Measurements from ENCODE around the gene CSGALNACT2. TPM values are rescaled to one million over a fixed set of nuclear protein-coding genes. Genes with fewer than 3 reads are reported as not detected.

Gene CSGALNACT2
- total and polyA plus RNA-seq, 2 experiments from 2014 or later, result 17.4 to 27.8 TPM

DNA sequence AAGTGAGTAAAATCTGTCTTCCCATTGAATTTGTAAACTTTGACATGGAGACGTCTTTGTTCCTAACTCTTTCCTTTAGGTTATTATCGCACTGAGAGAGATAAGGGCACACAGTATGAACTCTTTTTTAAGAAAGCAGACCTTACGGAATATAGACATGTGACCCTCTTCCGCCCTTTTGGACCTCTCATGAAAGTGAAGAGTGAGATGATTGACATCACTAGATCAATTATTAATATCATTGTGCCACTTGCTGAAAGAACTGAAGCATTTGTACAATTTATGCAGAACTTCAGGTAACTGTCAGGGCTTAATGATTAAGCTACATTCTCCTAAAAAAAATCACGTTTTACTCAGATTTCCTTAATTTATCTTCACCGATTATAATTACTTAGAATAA is 20.4 kb downstream of the CSGALNACT2 start:
- no peak overlapping the region for H3K9ac ChIP-seq
- peaks cover 38% of the 10 kb centered on the region for H3K4me1 ChIP-seq (ENCODE audit: insufficient read depth)
- peaks cover 4% of the 10 kb centered on the region; the same call in 1 of the 2 replicates for H3K36me3 ChIP-seq (ENCODE audit: low read depth)
- H4K20me1 ChIP-seq (ENCODE audit: insufficient read depth), result no peaks in the 10 kb centered on the region; the same call in 1 of the 2 replicates
- no peaks in the 10 kb centered on the region for H3K9me3 ChIP-seq (ENCODE audit: low read depth)
- H3K27ac ChIP-seq, result no peak overlapping the region
- no peaks in the 10 kb centered on the region for H3K9me2 ChIP-seq (ENCODE audit: insufficient read depth)
- no peak overlapping the region for H2AFZ ChIP-seq
- in situ Hi-C loops (cut with MboI), result no loop called here
- peaks cover 38% of the 10 kb centered on the region for H3F3A ChIP-seq (ENCODE audit: insufficient read depth)
- DNase-seq, result no peak
- WGBS, 2 experiments (ENCODE audit: low coverage in 1 of 2, low lambda C conversion rate in 2 of 2, missing lambda C conversion rate in 2 of 2), result 97 to 98% methylated on average over 6 of the region's 6 CpGs
- no peak overlapping the region for H3K4me3 ChIP-seq
- H3K27me3 ChIP-seq (replicated peaks; ENCODE audit: insufficient read depth), result no peaks in the 10 kb centered on the region
- H3K79me2 ChIP-seq (ENCODE audit: insufficient read depth), result peaks cover 85% of the 10 kb centered on the region
- no peak overlapping the region for H3K4me2 ChIP-seq (ENCODE audit: unreplicated experiment)
- TF ChIP-seq EZH2phosphoT487 (IDR thresholded peaks at IDR 0.05; ENCODE audit: insufficient read depth, low read depth) (no peak), EZH2 (IDR thresholded peaks at IDR 0.05; ENCODE audit: insufficient read depth, poor library complexity, severe bottlenecking) (no peak)

DNA sequence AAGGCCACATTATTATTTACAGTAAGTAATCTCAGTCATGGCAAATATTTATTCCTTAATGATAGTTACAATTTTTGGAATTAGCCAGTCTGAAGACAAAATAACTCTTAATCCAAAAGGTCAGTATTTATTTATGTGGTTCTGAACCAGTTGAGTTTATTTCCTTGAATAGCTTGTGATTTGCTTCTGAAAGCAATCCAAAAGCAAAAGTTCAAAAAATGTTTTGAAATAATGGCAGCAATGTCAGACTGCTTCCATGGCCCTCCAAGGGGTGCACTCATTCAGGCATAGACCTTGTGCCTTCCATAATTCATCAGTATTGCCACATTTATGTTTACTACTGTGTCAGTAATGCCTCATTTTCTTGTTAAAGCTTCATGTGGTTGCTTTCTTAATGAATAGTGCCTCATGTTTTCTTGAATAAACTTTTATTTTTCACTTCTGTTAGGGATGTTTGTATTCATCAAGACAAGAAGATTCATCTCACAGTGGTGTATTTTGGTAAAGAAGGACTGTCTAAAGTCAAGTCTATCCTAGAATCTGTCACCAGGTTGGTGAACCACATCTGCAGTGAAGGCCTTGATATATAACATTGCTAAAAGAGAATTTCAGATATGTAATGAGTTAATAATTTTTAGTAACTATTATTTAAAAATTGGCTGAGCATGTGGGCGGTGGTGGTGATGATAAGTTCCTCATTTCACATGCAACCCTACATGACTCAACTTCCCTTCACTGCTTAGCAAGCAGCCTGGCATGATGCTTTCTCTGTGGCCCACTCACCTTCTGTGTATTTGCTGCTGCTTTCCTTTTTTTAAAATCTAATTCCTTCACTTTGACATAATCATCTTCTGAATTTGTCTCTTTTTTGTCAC is 22.0 kb downstream of the CSGALNACT2 start:
- Histone ChIP-seq H3F3A (ENCODE audit: insufficient read depth) (peaks cover 38% of the 10 kb centered on the region), H3K9me2 (ENCODE audit: insufficient read depth) (no peaks in the 10 kb centered on the region), H3K4me2 (ENCODE audit: unreplicated experiment) (peak overlapping the region; percentile 76), H3K9ac (peak overlapping the region; percentile 61), H3K27ac (peak overlapping the region; percentile 90), H3K27me3 (replicated peaks; ENCODE audit: insufficient read depth) (no peaks in the 10 kb centered on the region), H3K4me3 (peak overlapping the region; percentile 49), H3K36me3 (ENCODE audit: low read depth) (peaks cover 4% of the 10 kb centered on the region; the same call in 1 of the 2 replicates), H3K4me1 (ENCODE audit: insufficient read depth) (peaks cover 34% of the 10 kb centered on the region), H4K20me1 (ENCODE audit: insufficient read depth) (no peaks in the 10 kb centered on the region), H3K79me2 (ENCODE audit: insufficient read depth) (peaks cover 85% of the 10 kb centered on the region), H3K9me3 (ENCODE audit: low read depth) (no peaks in the 10 kb centered on the region), H2AFZ (no peak overlapping the region)
- peak; percentile 97 for DNase-seq
- in situ Hi-C loops (cut with MboI), result no loop called here
- TF ChIP-seq EZH2 (IDR thresholded peaks at IDR 0.05; ENCODE audit: insufficient read depth, poor library complexity, severe bottlenecking) (no peak), EZH2phosphoT487 (IDR thresholded peaks at IDR 0.05; ENCODE audit: insufficient read depth, low read depth) (0 out of 2 replicates have a peak, but pooled peaks have one; percentile 36)
- 0 to 5% methylated on average over 1 of the region's 1 CpG for WGBS, 2 experiments (ENCODE audit: low coverage in 1 of 2, low lambda C conversion rate in 2 of 2, missing lambda C conversion rate in 2 of 2)

DNA sequence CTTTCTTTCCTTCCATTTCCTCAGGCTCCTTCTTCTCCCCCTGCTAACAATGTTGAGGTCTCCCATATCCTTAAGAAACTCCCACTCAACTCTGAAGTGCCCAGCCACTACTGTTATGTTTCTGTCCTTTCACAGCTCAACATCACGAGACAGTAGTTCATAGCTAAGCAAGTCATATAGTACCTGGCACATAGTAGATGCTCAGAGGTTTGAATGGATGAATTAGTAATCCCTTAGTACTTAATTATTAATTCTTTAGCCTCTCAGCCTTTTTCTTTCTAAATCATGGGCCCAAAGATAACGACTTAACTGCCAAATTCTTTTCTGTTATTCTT is 22.6 kb downstream of the CSGALNACT2 start:
- peak overlapping the region; percentile 49 for H3K4me3 ChIP-seq
- H2AFZ ChIP-seq, result no peak overlapping the region
- H4K20me1 ChIP-seq (ENCODE audit: insufficient read depth), result no peaks in the 10 kb centered on the region; the same call in 1 of the 2 replicates
- peaks cover 38% of the 10 kb centered on the region for H3F3A ChIP-seq (ENCODE audit: insufficient read depth)
- in situ Hi-C loops (cut with MboI), result no loop called here
- H3K27me3 ChIP-seq (replicated peaks; ENCODE audit: insufficient read depth), result no peaks in the 10 kb centered on the region
- H3K9ac ChIP-seq, result peak overlapping the region; percentile 57
- no peak for DNase-seq
- TF ChIP-seq EZH2 (IDR thresholded peaks at IDR 0.05; ENCODE audit: insufficient read depth, poor library complexity, severe bottlenecking) (no peak), EZH2phosphoT487 (IDR thresholded peaks at IDR 0.05; ENCODE audit: insufficient read depth, low read depth) (no peak)
- peaks cover 4% of the 10 kb centered on the region; the same call in 1 of the 2 replicates for H3K36me3 ChIP-seq (ENCODE audit: low read depth)
- 66% methylated on average over 2 of the region's 2 CpGs for WGBS, 2 experiments (ENCODE audit: low coverage in 1 of 2, low lambda C conversion rate in 2 of 2, missing lambda C conversion rate in 2 of 2)
- H3K9me2 ChIP-seq (ENCODE audit: insufficient read depth), result no peaks in the 10 kb centered on the region
- H3K4me2 ChIP-seq (ENCODE audit: unreplicated experiment), result peak overlapping the region; percentile 76
- H3K9me3 ChIP-seq (ENCODE audit: low read depth), result no peaks in the 10 kb centered on the region
- H3K4me1 ChIP-seq (ENCODE audit: insufficient read depth), result peaks cover 34% of the 10 kb centered on the region
- peak overlapping the region; percentile 90 for H3K27ac ChIP-seq
- H3K79me2 ChIP-seq (ENCODE audit: insufficient read depth), result peaks cover 85% of the 10 kb centered on the region

DNA sequence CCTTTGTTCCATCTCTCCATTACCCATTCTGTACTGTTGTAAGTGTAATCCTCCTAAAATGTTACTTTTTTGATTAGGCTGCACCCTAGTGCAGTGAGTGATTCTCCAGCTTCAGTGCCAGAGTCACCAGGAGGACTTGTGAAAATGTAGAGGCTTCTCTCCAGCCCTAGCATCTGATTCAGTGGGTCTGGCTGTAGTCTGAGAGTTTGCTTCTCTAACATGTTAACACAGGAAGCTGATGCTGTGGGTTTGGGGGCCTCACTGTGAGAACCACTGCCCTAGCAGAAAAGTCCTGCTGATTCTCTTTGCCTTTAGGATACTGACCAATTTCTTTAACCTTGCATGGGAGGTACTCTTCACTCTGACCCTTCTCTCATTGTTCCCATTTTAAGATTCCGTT is 24.4 kb downstream of the CSGALNACT2 start:
- H2AFZ ChIP-seq, result no peak overlapping the region
- TF ChIP-seq EZH2phosphoT487 (IDR thresholded peaks at IDR 0.05; ENCODE audit: insufficient read depth, low read depth), result no peak
- H3K4me3 ChIP-seq, result no peak overlapping the region
- H3K9ac ChIP-seq, result no peak overlapping the region
- peaks cover 75% of the 10 kb centered on the region for H3K79me2 ChIP-seq (ENCODE audit: insufficient read depth)
- no peaks in the 10 kb centered on the region; the same call in 1 of the 2 replicates for H4K20me1 ChIP-seq (ENCODE audit: insufficient read depth)
- peaks cover 7% of the 10 kb centered on the region for H3K36me3 ChIP-seq (ENCODE audit: low read depth)
- H3K27me3 ChIP-seq (replicated peaks; ENCODE audit: insufficient read depth), result no peaks in the 10 kb centered on the region
- H3K9me3 ChIP-seq (ENCODE audit: low read depth), result no peaks in the 10 kb centered on the region
- WGBS, 2 experiments (ENCODE audit: low coverage in 1 of 2, low lambda C conversion rate in 2 of 2, missing lambda C conversion rate in 2 of 2), result 100% methylated on average over 1 of the region's 1 CpG
- no peak for DNase-seq
- peaks cover 38% of the 10 kb centered on the region for H3F3A ChIP-seq (ENCODE audit: insufficient read depth)
- H3K9me2 ChIP-seq (ENCODE audit: insufficient read depth), result no peaks in the 10 kb centered on the region
- in situ Hi-C loops (cut with MboI), result no loop called here
- H3K27ac ChIP-seq, result no peak overlapping the region
- H3K4me2 ChIP-seq (ENCODE audit: unreplicated experiment), result no peak overlapping the region
- peaks cover 37% of the 10 kb centered on the region for H3K4me1 ChIP-seq (ENCODE audit: insufficient read depth)

All from GM23248 (cell line).